IMR-90 (cell line): ENCODE results near the gene ABTB2.

Experiments
- CEBPB ChIP-seq: IDR thresholded peaks from 2 replicates; pipeline ENCODE4 v1.6.1; 2012; ENCODE audit warnings: low read depth, low read length, improper control_type of control experiment
- CTCF ChIP-seq: conservative IDR thresholded peaks from 2 replicates; pipeline ENCODE4 v1.5.1; 2012; ENCODE audit warnings: mild to moderate bottlenecking, low read depth, low read length, improper control_type of control experiment
- FOS ChIP-seq: fragments of 150-350 bp; IDR thresholded peaks from 2 replicates; pipeline ENCODE4 v1.6.1; 2016; ENCODE audit warnings: low read depth, low read length
- MAFK ChIP-seq: IDR thresholded peaks from 2 replicates; pipeline ENCODE4 v1.6.1; 2012; ENCODE audit warnings: low read depth, low read length, improper control_type of control experiment
- MAZ ChIP-seq: IDR thresholded peaks from 2 replicates; pipeline ENCODE4 v1.6.1; 2012; ENCODE audit warnings: low read depth, mild to moderate bottlenecking, low read length, improper control_type of control experiment, moderate library complexity, borderline replicate concordance
- SMC3 ChIP-seq: fragments of 150-350 bp; IDR thresholded peaks from 2 replicates; pipeline ENCODE4 v1.6.1; 2016; ENCODE audit warnings: low read depth, mild to moderate bottlenecking, antibody characterized with exemption, low read length, moderate library complexity
- TF ChIP-seq, protein P1 (sequence below): fragments of 150-350 bp; IDR thresholded peaks from 2 replicates; pipeline ENCODE4 v1.6.1; 2016; ENCODE audit warnings: low read depth, mild to moderate bottlenecking, low read length, moderate library complexity, borderline replicate concordance

GRCh38 chr11:34223907-34224306, 133.9 kb downstream of the ABTB2 start:
- TF ChIP-seq CEBPB (no peak), CTCF (no peak), MAZ (no peak), MAFK (no peak), FOS (no peak), SMC3 (no peak)
- TF ChIP-seq, protein P1, sequence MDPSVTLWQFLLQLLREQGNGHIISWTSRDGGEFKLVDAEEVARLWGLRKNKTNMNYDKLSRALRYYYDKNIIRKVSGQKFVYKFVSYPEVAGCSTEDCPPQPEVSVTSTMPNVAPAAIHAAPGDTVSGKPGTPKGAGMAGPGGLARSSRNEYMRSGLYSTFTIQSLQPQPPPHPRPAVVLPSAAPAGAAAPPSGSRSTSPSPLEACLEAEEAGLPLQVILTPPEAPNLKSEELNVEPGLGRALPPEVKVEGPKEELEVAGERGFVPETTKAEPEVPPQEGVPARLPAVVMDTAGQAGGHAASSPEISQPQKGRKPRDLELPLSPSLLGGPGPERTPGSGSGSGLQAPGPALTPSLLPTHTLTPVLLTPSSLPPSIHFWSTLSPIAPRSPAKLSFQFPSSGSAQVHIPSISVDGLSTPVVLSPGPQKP, result no peak
